Glomerular visceral epithelial cell (primary cell): Measurements from ENCODE around the gene STARD9.
"Not testable (repeated sequence)": the region's sequence is repeated elsewhere in the genome, so short reads cannot be mapped to it uniquely, and the experiment has no call there.

Experiments
- DNase-seq: peaks from one replicate; pipeline ENCODE4 v3.0.0-alpha.2; 2016; ENCODE audit errors: extremely low spot score

The STARD9 gene

GRCh38 chr15:42575188-42576039 lies at the start of gene STARD9:
STARD9 (plus strand) TSS chr15:42575606; CDS start chr15:42575716, 110 bp downstream.
- DNase-seq, result peak; percentile 100

- no peak for DNase-seq
Measured at GRCh38 chr15:42528970-42529369, 46.4 kb upstream of the STARD9 start.

- DNase-seq, result no peak
Measured at GRCh38 chr15:42533246-42533645, 42.2 kb upstream of the STARD9 start.

GRCh38 chr15:42544853-42545629 lies 30.4 kb upstream of the STARD9 start:
- no peak for DNase-seq

- no peak for DNase-seq
Measured at GRCh38 chr15:42547918-42548248, 27.5 kb upstream of the STARD9 start.

GRCh38 chr15:42548249-42549031 lies 27.0 kb upstream of the STARD9 start, which contains the start of the genes HAUS2 and LRRC57:
HAUS2 (plus strand) TSS chr15:42548838; CDS start chr15:42548873, 35 bp downstream.
LRRC57 (minus strand) TSS chr15:42548793; CDS start chr15:42548434, 359 bp downstream.
- DNase-seq, result peak; percentile 87

GRCh38 chr15:42549032-42549491 lies 26.3 kb upstream of the STARD9 start:
- peak; percentile 35 for DNase-seq

- no peak for DNase-seq
Measured at GRCh38 chr15:42549741-42550392, 25.5 kb upstream of the STARD9 start.

GRCh38 chr15:42553554-42553953 lies 21.9 kb upstream of the STARD9 start:
- no peak for DNase-seq

- DNase-seq, result not testable (repeated sequence)
Measured at GRCh38 chr15:42556550-42557207, 18.7 kb upstream of the STARD9 start.

GRCh38 chr15:42558739-42559138 lies 16.7 kb upstream of the STARD9 start:
- no peak for DNase-seq

GRCh38 chr15:42576040-42576594 lies 711 bp downstream of the STARD9 start:
- DNase-seq, result no peak

GRCh38 chr15:42576776-42577175 lies 1.4 kb downstream of the STARD9 start:
- no peak for DNase-seq

- peak; percentile 9 for DNase-seq
Measured at GRCh38 chr15:42577514-42578031, 2.2 kb downstream of the STARD9 start.

GRCh38 chr15:42578984-42579537 lies 3.7 kb downstream of the STARD9 start:
- DNase-seq, result no peak

- peak; percentile 74 for DNase-seq
Measured at GRCh38 chr15:42581272-42581730, 5.9 kb downstream of the STARD9 start.

GRCh38 chr15:42582569-42583375 lies 7.4 kb downstream of the STARD9 start:
- DNase-seq, result no peak

GRCh38 chr15:42584031-42584765 lies 8.8 kb downstream of the STARD9 start:
- peak; percentile 53 for DNase-seq
